ENCODE measurements around the gene INPP4B.
A peak's percentile ranks its signal among the peaks of the same experiment; 100 is the strongest.
"Not testable (repeated sequence)": the region's sequence is repeated elsewhere in the genome, so short reads cannot be mapped to it uniquely, and the experiment has no call there.

The INPP4B gene

DNA sequence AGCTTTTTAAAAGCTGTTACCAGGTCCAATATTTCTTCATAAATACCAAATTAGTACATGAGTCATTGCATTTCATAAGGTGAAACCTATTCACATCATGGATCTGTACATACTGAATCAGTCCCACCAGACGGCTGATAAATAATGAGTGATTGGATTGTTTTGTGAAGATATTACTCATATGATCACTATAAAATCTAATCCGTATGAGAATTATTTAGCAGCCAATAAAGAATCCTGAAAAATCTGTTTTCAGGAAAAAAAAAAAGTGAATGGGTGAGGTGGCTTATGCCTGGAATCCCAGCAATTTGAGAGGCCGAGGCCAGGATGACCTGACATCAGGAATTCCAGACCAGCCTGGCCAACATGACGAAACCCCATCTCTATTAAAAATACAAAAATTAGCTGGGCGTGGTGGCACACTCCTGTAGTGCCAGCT lies 438.1 kb downstream of the INPP4B start:
- no peak for DNase-seq (ENCODE audit: low spot score)

DNA sequence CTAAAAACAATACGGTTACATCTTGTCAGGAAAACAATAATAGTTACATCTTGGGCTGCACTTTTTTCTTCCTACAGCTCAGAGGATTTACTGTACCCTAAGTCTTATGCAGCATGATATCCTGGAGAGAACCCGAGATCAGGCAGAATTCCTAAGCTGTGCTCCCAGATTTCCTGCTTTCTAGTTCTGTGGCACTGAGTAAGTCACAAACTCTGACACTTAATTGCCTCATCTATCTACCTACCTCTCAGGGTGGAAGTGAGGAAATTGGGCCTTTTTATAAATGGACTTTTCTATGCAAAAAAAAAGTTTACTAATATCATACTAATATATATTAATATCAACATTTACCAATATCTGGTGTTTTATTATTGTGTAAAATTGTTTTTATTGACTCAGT lies 438.5 kb downstream of the INPP4B start:
- DNase-seq (ENCODE audit: low spot score): no peak

DNA sequence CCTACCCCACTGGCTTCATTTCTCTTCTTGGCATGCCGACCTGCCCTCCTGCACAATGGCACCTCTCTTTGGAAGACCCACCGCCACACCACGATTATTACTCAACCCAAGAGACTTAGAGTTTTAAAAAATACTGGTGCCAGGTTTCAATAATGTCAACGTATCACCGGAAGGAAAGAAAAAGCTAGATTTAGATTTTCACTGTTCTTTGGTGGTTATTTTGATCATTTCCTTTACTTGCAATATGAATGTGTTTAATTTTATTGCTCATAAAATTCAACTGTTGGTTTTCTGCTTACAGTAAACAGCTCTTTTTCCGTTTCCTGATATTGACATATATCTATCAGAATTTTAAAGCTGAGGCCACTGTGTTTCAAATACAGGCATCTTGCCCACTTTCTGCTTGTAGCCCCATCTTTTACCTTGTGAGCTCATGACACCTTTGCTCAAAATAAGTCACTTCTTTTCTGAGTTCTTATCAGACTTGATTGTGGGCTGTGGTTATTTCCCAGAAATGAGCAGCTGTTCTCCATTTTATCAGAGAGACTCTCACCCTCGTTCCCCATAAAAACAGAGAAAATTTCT lies 439.1 kb downstream of the INPP4B start:
- DNase-seq (ENCODE audit: low spot score): no peak

DNA sequence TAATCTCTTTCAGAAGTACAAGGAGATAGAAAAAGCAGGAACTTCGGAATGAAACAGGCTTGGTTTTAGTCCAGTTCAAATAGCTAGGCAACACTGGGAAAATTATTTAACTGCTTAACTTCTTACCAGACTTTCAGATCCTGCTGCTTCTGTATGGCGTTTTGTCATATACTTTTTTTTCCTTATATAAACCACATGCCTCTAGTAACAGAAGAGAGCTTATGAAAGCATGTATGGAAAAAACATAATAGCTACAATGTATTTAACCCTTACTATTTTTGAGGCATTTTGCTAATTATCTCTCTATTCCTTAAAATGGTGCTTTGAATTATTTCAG lies 439.6 kb downstream of the INPP4B start:
- DNase-seq (ENCODE audit: low spot score): no peak

DNA sequence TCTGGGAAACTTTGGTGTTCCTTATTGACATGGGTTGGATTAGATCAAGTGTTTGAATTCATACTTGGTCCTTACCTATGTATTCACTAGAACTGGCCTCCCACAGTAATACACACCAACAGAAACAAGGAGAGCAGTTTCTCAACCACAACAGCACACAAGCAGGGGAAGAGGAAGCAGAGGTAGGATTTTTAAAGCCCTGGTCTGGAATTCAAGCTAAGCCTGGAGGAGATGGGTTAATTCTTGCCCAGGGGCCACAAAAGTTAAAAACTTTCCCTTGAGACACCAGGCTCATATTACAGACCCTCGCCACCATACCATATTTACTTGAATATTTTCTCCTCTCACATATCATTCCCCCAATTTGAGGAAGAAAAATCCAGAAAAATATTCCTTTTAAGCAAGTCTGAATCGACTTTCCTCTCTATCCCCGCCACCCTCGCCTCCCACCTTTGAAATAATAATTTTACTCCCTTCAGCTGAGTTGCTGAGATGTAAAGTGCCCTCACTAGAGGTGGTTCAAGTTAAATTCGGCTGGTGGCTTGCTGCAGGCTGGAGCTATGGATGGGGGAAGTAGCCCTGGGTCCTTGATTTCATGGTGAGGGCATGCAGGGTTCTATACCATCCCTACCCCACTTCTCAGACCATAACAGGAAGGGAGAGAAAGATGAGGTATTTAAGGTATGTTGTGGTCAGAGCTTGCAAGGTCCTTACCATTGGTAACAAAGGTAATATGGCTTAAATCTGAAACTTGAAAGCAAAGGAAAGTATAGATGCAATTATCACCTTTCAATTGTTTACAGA lies 440.2 kb downstream of the INPP4B start:
- no peak for DNase-seq (ENCODE audit: low spot score)

DNA sequence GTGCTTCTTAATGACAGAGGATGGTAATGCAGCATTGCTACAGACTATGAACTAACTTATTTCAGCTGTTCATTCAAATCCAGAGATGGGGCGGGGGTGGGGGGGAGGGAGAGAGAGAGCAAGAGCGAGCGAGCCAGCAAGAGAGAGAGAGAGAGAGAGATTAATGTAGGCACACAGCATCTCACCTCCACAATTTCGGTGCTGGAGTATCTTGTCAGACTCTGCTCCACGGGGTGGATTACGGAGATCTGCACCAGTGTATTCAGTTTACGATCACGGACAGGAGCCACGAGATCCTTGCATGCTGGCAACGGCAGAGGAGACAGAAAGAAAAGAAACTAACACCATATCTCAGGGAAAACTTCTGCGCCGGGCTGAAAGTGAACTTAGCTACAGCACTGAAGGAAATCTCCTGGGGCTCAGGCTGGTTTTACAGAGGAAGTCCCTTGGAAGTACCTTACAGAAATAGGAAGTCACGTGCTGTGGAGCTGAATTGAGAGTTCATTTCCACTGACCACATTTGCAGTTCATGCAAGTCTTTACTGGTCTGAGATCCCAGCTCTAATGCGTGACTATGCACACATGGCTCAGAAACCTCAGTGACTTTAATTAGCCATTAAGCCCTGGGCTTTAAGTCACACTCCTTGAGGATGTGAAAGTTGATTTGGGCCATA lies 440.9 kb downstream of the INPP4B start:
- peak; percentile 70 for DNase-seq (ENCODE audit: low spot score)

DNA sequence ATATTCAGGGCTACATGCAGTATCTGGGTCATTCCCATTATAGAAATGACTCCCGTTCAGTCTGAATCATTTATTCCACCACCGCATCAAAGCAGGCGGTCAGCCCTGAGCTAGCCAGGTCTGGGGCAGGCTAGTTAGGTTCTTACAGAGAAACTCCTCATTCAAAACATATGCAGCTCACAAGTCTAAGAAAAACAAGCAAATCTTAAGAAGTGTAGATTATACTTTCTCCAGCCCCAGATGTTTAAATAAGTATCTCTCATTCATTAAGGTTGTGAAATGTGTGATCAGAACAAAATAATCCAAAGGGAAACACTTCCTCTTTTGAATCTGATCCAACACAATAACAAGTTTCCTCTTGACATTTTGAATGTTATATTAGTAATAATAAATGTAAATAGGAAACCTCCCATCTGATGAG lies 441.9 kb downstream of the INPP4B start:
- no peak for DNase-seq (ENCODE audit: low spot score)

DNA sequence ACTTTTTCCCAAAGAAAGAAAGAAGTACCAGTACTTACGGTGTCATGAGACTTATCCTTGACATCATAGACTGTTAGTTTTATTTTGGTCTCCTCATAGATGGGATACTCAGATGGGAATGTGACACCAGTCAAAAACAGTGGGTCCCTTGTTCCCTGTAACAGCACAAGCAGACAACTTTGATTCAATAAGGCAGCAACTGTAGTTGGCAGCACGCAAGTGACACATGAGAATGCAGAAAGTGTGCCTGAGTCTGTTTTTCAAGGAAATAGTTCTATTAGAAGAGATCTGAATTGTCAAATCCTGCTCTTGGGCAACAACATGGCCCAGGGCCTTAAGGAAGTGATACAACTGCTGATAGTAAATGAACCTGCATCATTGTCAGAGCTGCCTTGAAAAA lies 443.2 kb downstream of the INPP4B start:
- DNase-seq (ENCODE audit: low spot score): peak; percentile 31

DNA sequence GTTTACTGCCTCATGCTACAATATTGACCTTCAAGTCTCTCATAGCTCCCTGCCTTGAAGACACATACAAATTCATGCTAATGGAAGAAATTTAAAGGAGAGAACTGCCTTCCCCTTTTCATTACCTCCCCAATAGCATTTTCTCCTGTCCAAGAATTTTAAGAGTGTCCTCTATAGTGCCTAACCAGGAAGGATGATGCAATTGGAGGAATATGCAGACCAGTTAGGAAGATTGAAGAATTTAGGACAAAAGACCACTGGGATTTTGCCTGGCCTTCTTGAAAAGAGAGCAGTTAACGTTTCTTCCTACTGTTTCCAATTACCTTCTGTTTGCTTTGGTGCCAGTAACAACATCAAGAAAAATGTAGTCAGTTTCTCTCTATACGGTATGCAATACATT lies 443.9 kb downstream of the INPP4B start:
- no peak for DNase-seq (ENCODE audit: low spot score)

DNA sequence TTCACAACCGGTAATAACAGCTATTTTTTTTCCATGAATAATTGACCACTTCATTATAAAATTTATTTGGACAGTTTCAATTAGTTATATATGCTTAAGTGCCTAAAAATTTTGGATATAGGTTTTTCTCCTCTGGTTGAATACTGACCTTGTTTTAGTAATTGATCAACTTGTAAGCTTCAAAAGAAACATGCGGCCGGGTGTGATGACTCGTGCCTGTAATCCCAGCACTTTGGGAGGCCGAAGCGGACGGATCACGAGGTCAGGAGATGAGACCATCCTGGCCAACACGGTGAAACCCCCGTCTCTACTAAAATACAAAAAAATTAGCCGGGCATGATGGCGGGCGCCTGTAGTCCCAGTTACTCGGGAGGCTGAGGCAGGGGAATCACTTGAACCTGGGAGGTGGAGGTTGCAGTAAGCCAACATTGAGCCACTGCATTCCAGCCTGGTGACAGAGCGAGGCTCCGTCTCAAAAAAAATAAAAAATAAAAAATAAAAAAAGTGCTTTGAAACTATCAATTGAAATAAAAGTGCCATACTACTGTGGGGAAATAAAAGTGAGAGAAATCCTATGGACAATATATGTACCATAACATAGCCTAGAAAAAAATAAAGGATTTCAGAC lies 448.6 kb downstream of the INPP4B start:
- not testable (repeated sequence) for DNase-seq (ENCODE audit: low spot score)

DNA sequence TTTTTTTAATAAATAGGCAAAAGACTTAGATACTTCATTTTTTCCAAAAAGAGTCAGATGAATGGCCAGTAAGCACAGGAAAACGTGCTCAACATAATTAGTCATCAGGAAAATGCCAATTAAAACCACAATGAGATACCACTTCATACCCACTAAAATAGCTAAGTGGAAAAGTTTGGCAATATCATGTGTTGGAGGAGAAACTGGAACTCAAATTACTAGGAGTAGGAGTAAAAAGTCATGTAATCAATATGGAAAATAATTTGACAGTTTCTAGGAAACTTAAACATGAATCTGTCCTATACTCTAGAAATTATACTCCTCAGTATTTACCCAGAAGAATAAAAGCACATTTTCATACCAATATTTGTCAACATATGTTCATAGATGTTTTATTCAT lies 449.8 kb downstream of the INPP4B start:
- no peak for DNase-seq (ENCODE audit: low spot score)

DNA sequence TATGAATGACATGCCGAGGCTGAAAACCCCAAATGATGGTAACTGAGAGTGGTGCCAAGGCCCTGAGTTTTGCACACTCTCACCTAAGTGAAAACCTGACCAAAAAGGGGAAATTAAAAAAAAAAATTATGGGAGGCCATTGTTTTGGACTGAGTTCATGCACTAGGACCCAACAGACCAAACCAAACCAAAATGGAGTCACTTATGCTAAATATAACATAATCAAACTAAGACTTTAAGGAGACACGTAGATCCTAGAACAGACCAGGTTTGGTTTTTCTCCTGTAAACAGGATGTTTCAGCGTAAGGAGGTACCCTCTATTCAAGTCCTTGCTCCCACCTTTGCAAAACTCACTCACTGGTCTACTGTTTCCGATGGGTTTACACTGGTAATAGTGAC lies 453.0 kb downstream of the INPP4B start:
- DNase-seq (ENCODE audit: low spot score): no peak

DNA sequence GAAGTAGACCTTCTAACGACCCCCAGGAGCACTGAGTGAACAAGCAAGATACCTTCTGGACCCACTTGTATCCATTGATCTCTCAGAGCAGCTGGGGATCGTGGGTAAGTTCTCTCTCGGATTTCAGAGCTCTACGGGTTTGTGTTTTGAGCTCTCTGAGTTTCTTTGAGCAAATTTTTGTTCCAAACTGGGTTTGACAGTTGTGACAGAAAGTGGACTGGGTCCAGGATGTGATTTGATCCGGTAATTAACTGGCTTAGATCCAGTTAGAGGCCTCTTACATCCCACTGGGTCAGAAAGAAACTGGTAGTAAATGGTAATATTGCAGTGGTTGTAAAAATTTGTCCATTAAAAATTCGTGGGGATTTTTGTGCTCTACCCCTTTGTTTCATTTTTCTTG lies 459.2 kb downstream of the INPP4B start:
- DNase-seq (ENCODE audit: low spot score): no peak

DNA sequence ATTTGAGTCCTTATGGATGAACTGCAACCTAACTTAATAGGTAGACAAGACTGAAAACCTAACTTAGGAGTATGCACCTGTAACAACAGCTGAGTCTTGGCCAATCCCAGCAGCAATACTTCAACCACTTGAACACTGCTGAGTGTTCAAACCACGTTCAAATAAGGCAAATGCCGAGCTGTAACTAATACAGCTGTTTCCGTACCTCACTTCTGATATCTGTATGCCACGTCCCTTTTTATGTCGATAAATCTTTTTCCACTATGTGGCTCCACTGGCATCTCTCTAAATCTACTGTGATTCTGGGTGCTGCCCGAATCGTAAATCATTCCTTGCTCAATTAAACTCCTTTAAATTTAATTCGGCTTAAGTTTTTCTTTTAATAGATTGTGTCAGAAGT lies 459.7 kb downstream of the INPP4B start:
- no peak for DNase-seq (ENCODE audit: low spot score)

DNA sequence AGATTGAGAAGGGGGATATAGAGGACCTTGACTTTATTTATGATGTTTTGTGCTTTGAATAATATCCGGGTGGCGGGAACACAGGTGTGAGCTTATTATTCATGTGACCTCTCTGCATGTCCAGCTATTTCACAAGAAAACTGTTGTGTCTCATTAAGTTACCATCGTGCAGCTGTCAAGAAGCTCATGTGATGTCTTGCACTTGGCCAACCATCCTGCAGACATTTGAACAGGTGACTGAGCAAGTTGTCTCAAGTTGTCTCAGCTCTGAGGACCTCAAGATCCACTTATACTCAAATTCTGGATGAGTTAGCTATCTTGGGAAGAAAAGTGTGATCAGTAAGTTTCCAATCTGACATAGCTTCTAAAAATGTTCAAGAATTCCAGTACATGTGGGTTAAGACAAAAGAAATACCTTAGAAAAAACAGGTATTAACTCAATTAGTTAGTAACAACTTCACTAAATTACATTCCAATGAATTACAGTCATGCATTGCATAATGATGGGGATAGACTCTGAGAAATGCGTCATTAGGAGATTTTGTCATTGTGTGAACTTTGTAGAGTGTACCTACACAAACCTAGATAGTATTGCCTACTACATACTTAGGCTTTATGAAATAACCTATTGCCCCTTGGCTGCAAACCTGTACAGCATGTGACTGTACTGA lies 462.2 kb downstream of the INPP4B start:
- no peak for DNase-seq (ENCODE audit: low spot score)

DNA sequence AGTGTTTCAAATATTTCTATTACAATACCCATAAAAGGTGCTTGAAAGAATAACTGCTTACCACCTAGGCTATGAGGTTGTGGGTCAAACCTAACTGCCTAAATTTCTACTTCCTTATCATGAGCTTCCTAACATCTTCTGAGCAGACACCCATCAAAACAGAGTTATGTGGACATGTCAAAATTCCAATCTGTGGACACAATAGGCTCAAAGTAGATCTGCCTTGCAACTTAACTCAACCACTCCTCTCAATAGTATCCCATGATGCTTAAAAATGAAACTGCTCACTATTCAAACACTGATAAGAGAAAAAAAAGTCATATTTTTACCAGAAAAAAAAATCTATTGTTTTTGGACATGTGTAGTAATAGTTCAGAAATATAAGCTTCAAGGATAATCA lies 462.7 kb downstream of the INPP4B start:
- no peak for DNase-seq (ENCODE audit: low spot score)

DNA sequence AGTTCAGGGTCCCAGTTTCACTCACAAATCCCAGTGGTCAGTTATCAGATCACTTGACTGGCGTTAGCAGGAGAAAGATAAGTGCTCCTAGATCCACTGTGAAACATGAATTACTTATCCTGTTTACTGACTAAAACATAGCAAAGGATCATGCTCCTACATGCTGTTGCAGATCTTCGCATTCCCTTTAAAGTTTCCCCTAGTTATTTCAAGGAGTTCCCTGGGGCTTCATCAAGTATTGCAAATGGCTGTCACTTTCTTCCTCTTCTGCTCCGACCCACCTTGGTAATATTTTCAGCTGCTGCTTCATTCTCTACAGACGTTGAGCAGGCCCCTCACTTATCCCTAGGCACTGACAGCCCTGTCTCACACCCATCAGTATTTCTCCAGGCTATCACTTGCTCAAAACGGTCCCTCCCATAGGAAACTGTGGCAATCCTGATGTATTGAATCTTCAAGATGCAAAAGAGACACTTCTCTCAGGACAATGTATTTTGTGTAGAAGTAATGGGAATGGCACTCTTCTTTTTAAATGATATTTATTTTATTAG lies 466.0 kb downstream of the INPP4B start:
- no peak for DNase-seq (ENCODE audit: low spot score)

DNA sequence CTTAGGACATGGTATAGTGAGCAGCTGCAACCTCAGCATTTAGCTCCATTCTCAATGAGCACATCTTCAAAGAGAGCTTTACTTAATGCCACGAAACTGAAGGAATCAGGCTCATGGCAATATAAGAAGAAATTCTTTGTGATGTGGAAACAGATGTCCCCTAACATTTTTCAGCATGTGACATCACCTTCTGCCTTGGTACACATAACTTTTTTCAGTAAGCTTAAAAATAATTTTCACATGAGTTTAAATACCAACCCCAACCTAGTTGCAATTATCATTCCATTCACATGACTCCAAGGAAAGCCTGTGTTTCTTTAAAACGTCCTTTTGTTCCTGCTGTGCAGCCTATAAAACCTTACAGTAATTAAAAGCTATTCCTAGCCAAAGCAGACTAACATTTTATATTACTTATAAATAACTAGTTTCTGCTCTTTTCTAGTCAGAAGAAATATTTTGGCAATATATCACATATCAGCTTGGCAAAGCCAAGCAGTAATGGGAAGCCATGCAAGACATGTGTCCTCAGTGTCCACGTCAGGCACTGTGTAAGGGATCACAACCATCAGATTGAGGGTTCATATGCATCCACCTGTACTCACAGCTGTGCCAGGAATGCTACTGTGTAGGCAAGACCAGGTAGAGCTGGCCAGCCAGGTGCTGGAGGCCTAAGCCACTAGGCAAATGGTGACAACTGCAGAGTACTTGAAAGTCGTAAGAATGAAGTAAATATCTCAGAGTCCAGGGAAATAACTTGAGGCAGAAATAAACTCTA lies 466.6 kb downstream of the INPP4B start:
- no peak for DNase-seq (ENCODE audit: low spot score)

DNA sequence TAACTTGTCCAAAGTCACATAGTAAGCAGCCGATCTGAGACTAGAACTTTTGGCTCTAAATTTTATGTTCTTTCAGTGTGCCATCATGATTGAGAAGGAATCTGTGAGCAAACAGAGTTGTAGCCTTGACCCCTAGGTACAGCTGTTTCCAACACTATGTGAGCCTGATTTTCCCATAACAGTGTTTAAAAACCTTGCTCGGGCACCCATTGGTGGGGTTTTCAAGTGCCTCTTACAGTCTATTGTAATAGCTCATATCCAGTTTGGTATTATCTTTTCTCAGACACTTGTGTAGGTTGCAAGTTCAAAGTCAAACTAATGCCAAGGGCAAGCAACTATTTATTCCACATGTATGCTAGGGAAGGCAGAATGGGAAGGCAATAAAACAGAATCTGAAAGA lies 467.9 kb downstream of the INPP4B start:
- no peak for DNase-seq (ENCODE audit: low spot score)

DNA sequence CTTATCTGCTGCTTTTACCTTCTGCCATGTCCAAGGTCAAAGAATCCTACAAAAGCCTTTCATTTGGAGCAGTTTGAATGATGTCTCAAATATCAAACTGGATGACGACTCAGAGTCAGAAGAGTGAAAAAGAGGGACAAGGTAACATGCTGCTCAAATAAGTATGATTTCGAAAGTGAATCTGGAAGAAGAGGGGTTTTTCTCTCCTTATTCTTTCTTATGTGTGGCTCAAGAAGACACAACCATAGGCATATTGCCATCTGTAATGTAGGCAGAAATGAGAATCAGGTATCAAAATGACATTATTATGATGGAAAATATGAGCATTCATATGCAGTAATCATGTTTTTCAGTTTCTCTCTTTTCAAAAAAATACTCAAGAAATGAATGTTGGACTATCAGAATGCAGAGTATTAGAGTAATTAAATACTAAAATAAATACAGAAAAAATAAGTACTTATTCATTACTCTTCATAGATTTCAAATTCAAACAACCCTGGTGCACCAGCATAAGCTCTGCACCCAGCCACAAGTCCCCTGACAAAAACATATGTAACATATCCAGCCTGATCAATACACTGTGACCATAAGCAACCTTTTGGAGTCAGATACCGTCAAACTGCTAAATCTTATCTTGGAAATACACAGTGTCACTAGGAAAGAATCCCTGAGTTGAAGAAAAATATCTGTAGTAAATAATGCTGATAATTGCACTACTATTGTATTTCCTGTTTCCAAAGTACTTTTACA lies 468.6 kb downstream of the INPP4B start:
- no peak for DNase-seq (ENCODE audit: low spot score)

DNA sequence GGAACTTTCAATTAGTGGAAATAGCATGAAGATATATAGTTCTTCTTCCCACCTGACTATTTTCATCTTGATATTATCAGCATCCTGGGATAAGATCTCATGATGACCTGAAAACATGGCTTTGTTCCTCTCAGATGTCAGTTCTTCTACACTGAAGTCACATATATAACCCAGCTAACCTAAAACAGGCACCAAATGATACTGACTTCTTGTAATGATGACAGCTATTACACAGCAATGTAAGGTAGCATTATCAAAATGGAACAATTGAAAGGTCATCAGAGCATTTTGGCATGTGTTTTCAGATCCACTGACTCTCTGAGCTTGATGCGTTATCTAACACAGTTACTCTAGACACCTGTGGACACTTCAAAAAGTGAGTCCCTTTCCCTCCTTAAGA lies 469.9 kb downstream of the INPP4B start:
- DNase-seq (ENCODE audit: low spot score): no peak
